NOMO-1 treated with DMSO at 0.1 percent for 48 hours (cell line): ENCODE data around the gene LINC01488.

Experiments used
- DNase-seq: peaks from one replicate; lab custom pipeline; 2025; ENCODE audit not compliant: unreplicated experiment; lab: John Stamatoyannopoulos, UW

LINC01488 gene

DNA sequence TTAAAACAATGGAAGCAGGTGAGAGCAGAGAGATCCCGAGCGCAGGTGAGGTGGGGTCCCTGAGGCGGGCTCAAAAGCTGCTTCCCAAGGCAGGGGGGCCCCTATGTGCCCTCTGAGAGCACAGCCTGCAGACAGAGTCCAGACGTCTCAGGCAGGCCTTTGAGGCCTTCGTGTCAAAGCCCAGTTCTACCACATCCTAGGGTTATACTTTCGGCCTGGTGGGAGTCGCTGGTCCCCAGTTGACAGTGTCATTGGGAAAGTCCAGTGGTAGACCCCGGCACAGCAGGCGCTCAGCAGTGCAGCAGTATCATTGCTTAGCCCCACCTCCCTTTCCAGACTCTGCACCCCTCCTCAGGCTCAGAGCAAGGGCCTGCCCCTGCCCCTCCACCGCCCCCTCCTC is 9.1 kb downstream of the LINC01488 start:
- no peak for DNase-seq

GRCh38 chr11:69491071-69492031 is 9.9 kb downstream of the LINC01488 start:
- no peak for DNase-seq

DNA sequence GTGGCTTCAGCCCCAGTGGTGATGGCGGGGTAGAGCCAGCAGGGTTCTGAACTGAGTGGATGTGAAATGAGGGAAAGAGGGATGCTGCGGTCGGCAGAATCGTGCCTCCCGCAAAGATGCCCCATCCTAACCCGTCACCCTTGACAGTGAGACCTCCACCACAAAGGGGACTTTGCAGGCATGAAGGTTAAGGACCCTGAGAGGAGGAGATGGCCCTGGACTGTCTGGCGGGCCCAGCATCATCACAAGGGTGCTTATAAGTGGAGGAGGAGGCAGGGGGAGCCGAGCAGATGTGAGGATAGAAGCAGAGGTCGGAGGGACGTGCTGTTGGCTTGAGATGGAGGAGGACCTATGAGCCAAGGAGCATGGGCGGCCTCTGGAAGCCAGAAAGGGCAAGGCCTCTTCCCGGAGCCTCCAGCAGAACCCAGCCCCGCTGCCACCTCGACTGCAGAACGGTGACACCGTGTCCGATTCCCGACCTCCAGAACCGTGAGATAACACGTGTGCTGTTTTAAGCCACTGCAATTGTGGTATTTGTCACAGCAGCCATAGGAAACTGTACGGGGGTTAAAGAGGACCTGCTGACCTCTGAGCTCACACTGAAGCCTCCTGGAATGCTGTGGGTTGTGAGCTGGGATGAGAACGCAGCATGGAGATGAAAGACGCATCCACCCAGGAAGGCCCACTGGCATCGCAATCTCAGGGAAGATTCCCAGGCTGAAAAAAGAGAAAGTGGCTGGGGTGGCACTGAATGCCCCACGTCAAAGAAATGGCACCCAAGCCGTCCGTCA is 10.9 kb downstream of the LINC01488 start:
- no peak for DNase-seq

DNA sequence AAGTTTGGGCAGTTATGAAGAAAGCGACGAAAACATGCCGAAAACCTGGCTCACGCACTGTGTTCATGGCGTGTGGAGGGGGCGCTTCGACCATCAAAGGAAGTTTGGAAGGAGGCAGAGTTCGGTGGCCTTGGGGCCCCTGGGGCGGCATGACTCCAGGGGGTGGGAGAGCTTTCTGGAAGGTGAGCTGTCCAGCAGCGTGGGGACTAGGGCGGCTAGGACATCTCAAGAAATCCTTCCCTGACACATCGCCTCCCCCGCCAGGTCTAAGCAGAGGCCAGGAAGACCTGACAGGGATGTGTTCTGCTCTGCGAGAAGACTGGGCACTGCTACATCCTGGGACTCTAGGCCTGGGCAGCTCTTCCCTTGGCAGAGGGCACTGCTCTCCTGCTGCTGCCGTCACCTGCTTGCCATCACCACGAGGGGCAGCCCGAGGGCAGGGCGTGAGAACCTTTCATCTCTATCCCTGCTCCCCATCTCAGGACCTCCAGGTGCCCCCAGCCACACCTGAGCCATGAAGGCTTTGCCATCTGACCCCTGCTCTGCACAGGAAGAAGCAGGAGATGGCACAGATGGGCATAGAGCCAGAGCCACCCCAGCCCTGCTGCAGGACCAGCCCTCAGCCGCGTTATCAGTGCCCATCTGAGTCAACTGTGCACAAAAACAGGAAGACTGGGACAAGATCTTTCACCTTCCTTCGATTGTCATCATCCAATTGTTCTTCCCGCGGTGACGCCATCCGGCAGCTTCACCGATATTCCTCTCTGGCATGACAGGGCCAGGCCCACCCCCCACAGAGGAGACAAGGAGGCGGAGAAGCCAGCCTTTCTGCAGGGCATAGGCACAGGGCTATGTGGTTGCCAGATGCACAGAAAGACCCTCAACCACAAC is 12.7 kb downstream of the LINC01488 start:
- no peak for DNase-seq

GRCh38 chr11:69494851-69495250 is 13.4 kb downstream of the LINC01488 start:
- no peak for DNase-seq

DNA sequence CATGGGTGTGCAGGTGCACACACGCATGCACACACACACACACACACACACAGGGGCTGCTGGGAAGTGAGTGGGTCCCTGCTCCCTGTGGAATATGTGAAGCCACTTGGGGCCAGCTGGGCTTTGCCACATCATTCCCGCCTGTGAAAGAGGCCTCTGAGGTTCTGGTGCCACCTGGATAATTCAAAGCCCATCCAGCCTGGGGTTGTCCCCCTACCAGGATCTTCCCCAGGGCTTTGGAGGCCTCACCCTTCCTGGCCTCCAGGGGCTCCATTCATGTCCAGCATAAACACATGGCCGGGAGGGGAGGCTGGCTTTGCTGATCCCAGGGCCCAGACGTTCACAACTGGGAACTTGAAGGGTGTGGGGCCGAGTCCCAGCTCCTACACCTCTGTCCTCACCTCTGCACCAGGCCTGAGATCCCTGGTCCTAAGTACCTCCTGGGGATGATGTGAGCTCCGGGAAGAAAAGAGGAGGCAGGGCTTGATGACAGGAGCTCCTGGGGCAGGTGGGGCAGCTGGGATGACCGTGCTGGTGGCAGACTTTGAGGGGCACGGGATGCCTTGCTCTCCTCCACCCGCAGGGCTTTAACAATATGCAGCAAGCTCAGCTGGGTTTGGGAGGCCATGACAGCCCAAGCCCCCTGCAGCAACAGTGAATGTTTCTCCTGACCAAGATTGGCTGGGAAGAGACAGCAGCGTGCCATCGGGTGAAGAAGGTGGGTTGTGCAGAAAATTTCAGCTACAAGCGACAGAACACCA is 14.2 kb downstream of the LINC01488 start:
- no peak for DNase-seq

GRCh38 chr11:69496202-69496557 is 14.7 kb downstream of the LINC01488 start:
- no peak for DNase-seq

DNA sequence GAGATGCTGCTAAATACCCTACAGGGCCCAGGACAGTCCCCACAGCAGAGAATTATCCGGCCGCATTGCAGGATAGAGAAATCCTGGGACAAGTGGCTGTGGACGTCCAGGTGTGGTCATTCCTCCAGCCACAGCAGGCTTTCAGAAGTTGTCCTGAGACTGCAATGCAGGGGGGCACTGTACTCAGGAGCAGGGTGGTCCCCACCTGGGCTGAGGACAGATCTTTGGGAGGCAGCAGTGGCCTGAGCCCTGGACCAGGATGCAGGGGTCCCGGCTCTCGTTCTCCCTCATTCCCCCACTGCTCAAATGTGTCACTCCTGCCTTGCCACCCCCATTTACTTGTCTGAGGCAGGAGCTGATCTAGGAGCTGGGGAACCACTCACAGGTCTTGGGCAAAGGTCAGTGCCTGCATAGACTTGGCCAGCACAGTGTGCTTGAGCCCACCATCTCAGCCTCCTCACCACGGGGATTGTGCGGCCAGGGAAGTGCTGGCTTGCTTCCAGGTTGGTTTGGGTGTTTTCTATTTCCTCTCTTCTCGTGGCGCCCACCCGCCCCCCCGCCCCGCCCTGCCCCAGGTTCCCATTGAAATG is 15.3 kb downstream of the LINC01488 start:
- no peak for DNase-seq

- no peak for DNase-seq
These were observed 15.8 kb downstream of the LINC01488 start for GRCh38 chr11:69497221-69497787.

GRCh38 chr11:69498614-69499175 is 17.2 kb downstream of the LINC01488 start:
- no peak for DNase-seq

GRCh38 chr11:69499186-69499917 is 17.9 kb downstream of the LINC01488 start:
- DNase-seq: no peak

- no peak for DNase-seq
These were observed 18.4 kb downstream of the LINC01488 start for GRCh38 chr11:69499918-69500284.

DNA sequence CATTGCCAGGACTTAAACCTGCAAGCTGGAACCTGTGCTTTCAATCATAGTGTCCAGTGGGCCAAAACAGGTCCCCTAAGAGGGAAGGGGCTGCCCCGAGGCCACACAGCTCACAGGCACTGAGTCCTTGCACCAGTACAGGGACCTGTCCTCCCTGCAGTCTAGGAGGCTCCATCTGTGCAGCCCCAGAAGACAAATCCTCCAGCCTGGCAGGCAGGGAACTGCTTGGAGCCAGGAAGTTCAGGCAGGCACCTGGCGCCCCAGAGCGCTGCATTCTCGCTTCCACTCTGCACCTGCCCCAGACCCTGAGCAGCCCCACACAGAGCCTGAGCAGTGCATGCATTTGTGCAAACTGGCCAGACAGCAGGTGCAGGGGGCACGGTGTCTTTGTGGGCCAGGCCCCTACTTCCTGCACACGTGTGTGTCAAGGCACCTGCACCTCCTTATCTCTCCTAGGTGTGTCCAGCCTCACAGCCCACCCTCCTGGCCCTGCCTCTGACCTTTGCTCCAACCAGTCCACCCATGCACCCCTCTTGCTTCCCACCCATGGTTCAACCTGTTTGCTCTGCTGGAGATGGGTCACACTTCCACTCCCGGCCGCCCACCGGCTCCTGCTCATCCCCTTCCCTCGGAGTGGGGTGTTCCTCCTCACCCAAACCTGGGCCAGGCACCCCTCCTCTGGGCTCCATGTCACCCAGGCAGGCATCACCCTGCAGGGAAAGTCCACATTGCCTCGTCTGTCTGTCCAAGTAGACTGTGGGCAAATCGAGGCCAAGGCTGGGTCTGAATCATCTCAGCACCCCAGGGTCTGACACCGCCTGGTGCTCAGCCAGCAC is 19.0 kb downstream of the LINC01488 start:
- no peak for DNase-seq

- DNase-seq: no peak
These were observed 19.6 kb downstream of the LINC01488 start for GRCh38 chr11:69501121-69501489.

DNA sequence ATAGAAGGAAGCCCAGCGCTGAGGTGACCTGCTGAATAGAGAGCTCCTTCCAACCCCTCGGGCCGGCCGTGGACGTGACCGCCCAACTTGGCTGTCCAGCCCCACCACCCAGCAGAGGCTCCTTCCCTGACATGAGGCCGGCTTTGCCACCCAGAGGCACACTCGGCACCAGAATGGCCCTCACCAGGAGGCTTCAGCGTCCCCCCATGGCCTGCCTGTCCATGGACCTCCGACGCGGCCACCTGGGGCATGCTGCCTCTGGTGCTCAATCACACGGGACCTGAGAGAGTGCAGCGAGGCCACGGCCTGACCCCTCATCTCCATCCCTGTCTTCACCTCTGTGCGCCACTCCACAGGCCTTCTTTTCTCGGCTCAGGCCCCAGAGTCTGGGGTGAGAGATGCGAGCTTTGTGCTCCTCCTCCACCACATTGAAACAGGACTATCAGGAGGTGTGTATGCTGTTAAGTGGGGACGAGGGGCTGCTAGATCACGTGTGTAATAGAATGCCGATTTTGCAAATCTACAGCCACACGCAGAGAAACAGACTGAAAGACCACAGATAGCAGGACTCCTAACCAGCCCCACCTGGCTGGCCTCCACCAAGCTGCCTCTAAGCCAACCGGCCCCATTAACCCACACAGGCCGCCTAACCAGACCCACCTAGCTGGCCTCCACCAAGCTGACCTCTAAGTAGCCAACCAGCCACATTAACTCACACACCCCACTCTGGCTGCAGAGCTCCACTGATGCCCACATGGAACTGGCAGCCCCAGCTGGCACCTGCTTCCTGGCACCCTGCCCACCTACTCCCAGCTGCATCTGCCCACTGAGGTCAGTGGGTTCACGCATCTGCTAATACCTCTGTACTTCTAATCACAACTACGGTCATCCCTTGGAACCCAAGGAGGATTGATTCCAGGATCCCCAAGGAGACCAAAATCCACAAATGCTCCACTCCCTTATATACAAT is 20.7 kb downstream of the LINC01488 start:
- DNase-seq: no peak

GRCh38 chr11:69504127-69504526 is 22.7 kb downstream of the LINC01488 start:
- no peak for DNase-seq
